ACHN (cell line): ENCODE data around the gene ATXN7L3.

ENCODE experiments used
- DNase-seq: peaks from one replicate; pipeline ENCODE4 v3.0.0-alpha.2; 2015
- in situ Hi-C: cut with HindIII; loops from 2 replicates; pipeline ENCODE4 v1.10.0; 2017; ENCODE audit warnings: low sequenced_read_pairs, low pct_ligation_motif_present, low pct_unique_long_range_greater_than_20kb

Gene ATXN7L3

DNA sequence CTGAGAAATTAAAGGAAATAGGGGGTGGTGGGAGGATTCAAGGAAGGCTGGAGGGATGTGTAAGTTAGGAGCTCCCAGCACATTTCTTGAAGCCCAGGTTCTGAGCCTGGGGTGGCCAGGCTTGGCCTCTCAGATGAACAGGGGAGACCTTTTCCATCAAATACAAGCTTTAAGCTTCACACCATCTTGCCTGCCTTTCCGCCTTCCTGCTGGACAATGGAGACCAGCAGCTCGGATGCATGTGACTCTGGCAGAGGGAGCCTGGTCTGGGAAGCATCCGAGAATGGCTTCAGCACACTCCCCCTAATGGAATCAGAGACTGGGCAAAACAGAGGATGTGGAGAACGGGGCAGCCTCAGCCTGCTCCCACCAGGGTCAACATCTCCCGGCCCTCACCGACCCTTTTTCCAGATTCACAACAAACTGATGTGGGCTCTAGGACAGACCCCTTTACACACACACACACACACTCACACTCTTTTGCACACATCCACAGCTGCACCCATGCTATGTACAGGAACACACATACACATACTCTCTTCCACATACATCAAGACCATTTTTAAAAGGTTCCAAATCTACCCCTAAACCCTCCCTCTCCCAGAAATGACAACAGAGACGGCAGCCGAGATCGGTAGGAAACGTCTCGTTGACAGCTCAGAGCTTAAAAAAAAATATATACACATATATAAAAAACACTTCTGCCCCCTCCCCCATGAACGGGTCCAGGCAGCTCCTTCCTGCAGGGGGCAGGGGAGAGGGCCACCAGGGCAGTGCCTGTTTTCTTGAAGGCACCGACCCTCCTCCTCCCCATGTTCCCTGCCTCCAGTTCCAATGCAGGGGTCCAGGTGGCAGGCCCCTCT is 6.5 kb upstream of the ATXN7L3 start:
- in situ Hi-C loops = loop anchor here (10.0 kb wide), 1 partner anchor 119 kb away; the partner anchor contains the start of gene SLC25A39
- DNase-seq = peak; percentile 30

DNA sequence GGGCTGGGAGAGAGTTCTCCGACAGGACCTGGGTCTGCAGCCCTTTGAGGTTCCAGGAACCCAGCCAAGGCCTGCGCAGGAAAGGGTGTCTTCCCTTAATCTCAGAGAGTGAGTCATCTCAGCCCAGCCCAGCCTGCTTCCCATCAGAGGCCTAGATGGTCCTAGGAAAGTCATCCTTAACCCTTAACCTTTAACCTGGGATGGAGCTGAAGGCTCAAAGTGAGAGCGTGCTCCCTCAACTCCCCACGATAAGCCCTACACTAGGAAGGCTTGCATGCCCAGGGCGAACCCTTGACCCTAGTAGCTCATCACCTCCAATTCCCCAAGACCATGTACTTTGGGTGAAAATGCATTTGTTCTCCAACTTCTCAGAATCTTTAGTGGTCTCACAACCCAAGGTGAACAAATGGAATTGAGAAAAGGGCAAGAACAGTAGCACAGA is 4.8 kb upstream of the ATXN7L3 start:
- in situ Hi-C loops = loop anchor here (10.0 kb wide), 1 partner anchor 120 kb away; the partner anchor contains the start of gene SLC25A39
- peak; percentile 39 for DNase-seq

DNA sequence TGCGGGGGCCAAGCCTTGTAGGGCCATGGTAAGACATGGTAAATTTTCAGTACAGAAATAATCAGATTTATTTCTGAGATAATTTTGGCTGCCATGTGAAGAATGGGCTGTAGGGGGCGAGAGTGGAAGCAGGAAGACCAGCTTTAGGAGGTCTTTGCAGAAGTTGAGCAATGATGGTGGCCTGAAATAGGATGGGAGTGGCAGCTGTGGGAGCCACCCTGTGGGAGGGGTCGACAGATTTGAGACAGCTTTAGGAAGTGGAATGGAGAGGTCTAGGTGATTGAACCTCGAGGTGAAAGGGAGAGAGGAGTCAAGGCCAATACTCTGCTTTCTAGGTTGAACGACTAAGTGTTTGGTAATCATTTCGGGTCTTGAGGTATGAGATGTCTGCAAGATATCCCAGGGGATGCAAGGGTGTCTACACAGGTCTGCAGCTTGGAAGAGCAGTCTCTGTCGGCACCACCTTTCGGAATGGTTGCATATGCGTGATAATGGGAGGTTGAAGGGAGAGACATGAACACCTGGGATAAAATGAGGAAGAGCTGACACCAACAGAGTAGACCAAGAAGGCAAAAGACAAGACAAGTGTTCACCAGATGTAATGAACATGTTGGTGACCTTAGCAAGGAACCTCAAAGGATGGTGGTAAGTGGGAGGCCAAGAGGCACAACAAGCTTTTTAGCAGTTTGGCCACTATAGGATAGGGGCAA is 4.2 kb upstream of the ATXN7L3 start:
- peak; percentile 72 for DNase-seq
- in situ Hi-C loops = loop anchor here (10.0 kb wide), 1 partner anchor 121 kb away; the partner anchor contains the start of gene SLC25A39

DNA sequence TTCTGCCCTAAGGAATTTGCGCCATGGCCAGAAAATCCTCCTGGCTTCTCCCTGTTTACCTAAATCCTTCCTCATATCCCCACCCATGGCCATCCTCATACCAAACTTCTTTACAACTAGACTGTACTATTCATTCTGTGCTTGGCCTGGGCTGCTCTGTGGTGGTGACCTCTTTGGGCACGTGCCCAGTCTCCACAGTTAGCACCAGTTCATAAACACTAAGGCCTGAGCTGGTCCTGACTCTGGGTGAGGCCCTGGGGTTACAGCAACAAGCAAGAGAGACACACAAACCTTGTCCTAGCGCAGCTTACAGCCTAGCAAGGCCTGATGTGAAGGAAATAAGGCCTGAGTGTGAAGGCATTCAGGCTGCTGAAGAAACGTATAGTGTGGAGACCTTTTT is 3.1 kb upstream of the ATXN7L3 start:
- in situ Hi-C loops = loop anchor here (10.0 kb wide), 1 partner anchor 122 kb away; the partner anchor contains the start of gene SLC25A39
- DNase-seq = no peak

DNA sequence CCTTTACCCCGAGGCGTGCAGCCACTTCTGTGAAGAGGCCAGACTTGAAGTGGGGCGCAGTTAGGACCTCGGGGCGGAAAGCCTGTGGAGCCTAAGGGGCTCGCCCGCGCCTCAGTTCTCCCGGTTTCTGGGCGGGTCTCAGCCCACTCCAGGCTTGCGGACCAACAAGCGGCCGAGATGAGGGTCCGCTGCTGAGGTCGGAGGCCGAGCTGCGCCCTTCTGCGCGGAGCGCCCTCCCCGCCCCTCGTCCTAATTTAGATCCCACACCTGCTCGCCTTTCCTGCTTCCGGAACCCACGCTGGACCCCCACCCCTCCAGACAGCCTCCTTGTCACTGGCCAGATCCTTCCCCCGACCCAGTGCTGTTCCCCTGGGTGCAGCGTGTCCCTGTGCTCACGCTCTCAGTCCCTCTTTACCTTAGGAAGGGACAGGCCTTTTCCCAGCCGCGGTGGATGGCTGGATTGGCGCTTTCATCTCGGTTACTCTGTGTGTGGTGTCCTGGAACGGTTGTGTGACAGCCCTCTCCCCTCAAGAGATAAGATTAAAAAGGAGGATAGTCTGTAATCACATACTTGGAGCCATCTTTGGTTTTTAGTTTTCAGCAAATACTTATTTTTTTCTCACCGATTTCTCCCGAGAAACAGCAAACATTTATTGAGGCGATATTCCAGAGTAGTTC is 933 bp upstream of the ATXN7L3 start:
- DNase-seq = no peak
- in situ Hi-C loops = loop anchor here (10.0 kb wide), 1 partner anchor 124 kb away; the partner anchor contains the start of gene SLC25A39

DNA sequence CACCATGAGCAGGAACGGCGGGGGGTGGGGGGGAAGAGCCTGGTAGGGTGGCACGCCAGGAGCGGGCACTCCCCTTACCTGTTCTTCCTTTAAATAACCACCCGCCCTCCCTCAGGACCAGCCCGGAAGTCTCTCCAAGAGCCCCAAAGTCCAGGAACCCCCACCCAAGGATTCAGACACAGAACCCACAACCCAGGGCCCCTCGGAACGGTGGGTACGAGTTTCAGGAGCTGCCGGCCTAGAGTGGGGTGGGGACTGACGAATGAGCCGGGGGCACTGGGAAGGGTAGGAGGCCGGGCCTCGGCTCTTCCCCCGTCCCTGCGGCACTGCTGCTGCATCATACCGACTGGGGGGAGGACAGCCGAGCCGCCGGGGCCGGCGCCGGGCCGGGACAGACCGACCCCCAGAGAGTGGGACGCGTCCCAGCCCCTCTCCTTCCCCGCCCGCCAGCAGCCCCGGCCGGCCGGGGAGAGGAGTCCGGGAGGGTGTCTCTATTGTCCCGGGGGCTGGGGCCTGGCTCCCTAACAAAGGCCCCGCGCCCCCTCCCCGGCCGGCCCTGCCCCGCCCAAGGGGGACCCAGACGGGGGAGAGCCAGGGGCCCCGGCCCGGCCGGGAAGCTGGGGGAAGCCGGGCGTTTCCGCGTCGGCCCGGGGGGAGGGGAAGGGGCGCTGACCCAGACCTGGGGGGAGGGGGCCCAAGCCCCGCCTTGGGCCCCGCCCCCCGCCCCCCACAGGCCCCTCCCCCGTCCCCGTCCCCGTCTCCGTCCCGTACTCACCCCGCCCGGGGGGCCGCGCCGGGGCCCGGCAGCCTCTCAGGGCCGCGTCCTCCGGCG is 747 bp downstream of the ATXN7L3 start:
- in situ Hi-C loops = no loop called here
- peak; percentile 60 for DNase-seq

DNA sequence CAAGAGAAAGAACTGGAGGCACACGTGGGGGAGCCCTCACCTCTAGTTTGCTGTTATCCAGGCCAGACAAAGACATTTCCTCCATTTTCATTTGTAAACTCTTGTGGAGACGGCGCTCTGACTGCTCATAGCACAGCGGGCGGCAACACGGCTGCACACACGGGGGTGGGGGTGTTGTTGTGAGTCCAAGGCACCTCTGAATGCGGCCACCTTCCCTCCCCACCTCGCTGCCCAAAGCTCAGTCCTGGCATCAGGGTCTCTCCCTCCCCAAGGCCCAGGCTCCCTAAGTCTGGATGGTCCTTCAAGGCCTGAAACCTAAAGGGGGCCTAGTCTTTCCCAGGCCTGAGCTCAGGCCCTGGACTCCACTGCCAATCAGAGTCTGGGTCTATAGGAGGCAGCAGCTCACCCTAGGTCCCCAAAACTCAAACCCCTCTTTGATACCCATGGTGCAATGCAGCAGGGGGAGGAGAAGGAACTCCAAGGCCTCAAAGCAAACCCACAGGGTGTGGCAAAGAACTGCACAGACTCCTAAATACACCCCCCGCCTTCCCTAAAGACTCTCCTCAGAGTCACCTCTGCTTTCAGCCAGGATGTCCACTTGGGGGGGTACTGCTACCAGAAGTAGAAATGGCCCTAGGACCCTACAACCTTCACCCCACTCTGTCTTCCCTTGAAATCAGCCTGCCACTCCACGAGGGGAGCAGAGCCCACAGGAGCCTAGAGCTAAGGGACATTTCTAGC is 1.5 kb downstream of the ATXN7L3 start:
- in situ Hi-C loops = no loop called here
- peak; percentile 49 for DNase-seq

DNA sequence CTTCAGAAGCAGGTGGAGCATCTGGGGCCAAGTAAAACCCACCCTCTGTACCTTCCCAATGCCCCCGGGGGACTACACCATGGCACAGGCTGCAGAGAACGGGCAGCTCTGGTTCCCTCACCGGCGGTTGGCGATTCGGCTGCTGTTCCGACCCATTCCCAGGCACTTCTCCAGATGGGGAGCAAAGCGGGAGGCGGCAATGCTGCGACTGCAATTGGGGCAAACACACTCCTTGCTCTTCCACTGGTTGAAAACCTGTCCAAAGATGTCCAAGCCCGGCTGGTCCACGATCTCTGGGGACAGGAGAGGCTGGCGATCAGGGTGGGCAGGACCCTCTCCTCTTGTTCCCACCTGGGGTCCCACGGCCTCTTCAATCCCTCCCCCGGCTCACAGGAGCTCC is 2.6 kb downstream of the ATXN7L3 start:
- DNase-seq = no peak
- in situ Hi-C loops = no loop called here

DNA sequence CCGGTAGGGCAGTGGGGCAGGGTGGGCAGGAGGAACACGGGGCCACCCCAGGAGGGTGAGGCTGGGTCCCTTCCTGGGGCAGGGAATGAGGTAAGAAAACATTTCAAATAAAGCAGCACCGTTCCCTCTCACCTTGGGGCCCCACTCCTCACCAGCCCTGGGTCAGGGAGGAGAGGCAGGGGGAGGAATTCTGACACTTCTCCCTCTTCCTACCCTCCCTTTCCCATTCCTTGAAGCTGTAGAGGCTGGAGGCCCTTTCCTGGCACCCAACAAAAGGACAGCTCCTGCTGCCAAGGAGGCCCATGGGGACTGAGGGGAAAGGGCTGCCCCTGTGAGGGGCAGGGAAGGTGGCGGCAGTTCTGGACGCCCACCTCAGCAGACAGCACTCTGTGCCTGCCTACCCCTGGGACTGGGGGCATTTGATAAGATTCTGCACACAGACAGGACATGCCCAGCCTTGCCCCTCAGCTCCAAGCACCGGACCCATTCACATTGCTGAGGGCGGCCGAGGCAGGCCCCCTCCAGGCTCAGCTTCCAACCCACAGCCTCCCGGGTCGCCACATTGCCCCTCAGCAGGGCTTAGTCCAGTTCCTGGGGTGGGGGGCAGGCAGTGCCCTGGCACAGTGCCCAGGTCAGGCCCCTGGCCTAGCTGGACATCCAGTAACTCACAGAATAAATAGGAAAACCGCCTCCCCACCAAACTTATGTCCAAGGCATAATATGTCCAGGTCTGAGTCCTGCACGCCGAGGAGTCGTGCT is 6.2 kb downstream of the ATXN7L3 start:
- in situ Hi-C loops = no loop called here

DNA sequence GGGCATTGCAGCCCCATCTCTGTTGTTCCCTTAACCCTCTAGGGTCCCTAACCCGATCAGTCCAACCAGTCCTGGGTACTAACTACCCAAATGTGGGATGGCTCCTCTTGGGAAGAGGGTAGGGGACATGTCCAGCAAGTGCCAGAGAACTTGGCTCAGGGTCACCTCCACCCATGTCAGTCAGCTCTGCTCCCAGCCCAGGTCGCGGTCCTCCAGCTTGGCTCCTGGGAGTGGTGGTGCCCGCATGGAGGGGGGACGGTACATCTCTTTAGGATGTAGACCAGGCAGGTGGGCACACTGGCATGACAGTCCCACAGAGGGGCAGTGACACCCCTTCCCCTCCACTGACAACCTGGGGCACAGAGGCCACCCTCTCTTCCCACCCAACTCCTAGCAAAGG is 6.9 kb downstream of the ATXN7L3 start:
- in situ Hi-C loops = no loop called here

More for the DNA sequence above, 6.2 kb downstream of the ATXN7L3 start:
- no peak for DNase-seq

DNA sequence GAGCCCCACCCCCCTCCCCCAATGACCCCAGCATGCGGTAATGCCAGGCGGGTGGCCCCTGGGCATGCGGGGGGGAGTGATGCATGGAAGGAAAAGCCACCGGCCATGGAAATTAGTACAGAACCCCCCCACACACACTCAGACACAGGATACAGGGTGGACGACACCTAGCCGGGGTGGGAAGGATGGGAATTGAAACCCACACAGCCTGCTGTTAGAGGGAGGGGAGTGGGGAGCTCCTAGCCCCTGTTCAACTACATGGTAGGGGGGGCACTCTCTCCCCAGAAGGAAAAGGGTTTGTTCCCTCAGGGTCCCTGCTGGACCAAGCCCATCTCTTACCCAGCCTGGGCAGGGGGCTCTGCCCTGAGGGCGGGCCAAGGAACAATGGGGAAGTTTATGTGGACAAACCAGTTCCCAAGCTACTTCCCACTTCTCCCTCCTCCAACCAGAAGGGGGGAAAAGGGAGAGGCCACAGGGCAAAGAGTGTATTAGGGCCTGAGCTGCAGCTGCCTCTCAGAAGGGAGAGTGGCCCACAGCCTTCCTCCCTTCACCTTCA is 7.7 kb downstream of the ATXN7L3 start:
- in situ Hi-C loops = no loop called here
- no peak for DNase-seq

More for the DNA sequence above, 6.9 kb downstream of the ATXN7L3 start:
- no peak for DNase-seq

DNA sequence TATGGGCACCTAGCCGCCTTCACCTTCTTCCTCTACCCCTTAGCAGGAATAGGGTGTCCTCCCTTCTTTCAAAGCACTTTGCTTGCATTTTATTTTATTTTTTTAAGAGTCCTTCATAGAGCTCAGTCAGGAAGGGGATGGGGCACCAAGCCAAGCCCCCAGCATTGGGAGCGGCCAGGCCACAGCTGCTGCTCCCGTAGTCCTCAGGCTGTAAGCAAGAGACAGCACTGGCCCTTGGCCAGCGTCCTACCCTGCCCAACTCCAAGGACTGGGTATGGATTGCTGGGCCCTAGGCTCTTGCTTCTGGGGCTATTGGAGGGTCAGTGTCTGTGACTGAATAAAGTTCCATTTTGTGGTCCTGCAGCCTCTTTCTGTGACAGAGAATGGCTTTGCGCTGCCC is 8.3 kb downstream of the ATXN7L3 start:
- in situ Hi-C loops = no loop called here
- no peak for DNase-seq

DNA sequence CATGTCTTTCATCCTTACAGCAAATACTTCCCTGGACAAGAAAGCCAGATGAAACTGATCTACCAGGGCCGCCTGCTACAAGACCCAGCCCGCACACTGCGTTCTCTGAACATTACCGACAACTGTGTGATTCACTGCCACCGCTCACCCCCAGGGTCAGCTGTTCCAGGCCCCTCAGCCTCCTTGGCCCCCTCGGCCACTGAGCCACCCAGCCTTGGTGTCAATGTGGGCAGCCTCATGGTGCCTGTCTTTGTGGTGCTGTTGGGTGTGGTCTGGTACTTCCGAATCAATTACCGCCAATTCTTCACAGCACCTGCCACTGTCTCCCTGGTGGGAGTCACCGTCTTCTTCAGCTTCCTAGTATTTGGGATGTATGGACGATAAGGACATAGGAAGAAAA is 9.2 kb downstream of the ATXN7L3 start:
- no peak for DNase-seq

DNA sequence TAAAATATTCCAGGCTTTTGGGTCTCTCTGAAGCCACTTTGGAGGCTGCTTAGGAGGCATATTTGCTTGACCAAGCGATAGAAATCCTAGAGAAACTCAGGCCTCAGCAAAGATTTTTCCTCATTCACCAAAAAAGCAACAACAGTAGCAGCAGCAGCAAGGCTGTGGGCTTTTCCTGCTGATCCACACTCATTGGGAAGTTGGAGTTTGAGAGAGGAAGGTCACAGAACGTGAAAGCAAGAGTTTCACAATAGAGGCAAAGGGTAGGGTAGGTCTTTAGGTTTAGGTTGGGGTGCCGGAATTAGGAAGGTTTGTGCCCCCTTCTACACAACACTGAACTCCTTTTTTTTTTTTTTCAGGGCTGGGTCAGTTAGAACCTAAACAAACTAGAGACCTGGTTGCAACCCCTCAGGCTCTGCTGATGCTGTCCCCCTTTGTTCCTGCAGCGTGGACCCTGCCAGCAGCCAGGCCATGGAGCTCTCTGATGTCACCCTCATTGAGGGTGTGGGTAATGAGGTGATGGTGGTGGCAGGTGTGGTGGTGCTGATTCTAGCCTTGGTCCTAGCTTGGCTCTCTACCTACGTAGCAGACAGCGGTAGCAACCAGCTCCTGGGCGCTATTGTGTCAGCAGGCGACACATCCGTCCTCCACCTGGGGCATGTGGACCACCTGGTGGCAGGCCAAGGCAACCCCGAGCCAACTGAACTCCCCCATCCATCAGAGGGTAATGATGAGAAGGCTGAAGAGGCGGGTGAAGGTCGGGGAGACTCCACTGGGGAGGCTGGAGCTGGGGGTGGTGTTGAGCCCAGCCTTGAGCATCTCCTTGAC is 10.9 kb downstream of the ATXN7L3 start:
- in situ Hi-C loops = no loop called here
- no peak for DNase-seq

More for the DNA sequence above, 9.2 kb downstream of the ATXN7L3 start:
- in situ Hi-C loops = no loop called here

DNA sequence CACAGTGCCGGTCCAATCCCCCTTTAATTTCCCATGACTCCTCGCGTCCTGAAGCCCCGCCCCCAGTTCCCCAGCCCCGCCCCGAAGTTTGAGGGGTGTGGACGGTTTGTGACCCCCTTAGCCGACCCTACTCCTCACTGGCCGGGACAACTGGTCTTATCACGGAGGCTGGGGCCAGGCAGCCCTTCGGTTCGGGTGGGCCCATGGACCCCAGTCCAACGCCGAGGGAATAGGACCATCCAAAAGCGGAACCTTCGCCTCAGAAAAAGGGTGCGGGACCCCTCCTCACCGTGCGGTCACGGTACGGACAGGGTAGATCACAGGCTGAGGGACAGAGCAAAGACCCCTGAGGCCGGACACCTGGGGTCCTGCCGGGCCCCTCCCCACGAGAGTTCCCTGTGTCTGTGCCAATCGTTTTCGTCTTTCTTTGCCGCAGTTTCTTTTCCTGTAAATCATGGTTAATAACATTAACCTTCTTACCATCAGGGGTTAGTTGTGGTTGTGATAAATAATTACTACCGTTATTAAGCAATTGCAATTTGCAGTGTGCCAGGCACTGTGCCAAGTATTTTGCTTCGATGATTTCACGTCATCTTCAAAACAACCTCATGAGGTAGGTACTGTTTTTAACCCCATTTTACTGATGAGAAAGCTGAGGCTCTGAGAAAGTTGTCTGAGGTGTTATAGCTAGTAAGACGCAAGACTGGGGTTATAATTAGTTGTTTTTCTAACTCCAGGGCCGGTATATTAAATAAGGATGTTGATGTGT is 12.4 kb downstream of the ATXN7L3 start:
- in situ Hi-C loops = no loop called here
- peak; percentile 33 for DNase-seq
